Measurements from ENCODE around the gene RAG1.
"Not testable (repeated sequence)": the region's sequence is repeated elsewhere in the genome, so short reads cannot be mapped to it uniquely, and the experiment has no call there.

DNA sequence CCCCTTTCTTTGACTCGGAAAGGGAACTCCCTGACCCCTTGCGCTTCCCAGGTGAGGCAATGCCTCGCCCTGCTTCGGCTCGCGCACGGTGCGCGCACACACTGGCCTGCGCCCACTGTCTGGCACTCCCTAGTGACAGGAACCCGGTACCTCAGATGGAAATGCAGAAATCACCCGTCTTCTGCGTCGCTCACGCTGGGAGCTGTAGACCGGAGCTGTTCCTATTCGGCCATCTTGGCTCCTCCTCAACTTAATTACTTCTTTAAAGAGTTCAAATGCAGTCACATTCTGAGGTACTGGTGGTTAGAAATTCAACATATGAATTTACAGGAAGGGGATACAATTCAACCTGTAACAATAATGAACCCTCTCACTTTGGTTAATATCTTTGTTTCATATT is 10.4 kb upstream of the RAG1 start:
- TF ChIP-seq, protein P1, sequence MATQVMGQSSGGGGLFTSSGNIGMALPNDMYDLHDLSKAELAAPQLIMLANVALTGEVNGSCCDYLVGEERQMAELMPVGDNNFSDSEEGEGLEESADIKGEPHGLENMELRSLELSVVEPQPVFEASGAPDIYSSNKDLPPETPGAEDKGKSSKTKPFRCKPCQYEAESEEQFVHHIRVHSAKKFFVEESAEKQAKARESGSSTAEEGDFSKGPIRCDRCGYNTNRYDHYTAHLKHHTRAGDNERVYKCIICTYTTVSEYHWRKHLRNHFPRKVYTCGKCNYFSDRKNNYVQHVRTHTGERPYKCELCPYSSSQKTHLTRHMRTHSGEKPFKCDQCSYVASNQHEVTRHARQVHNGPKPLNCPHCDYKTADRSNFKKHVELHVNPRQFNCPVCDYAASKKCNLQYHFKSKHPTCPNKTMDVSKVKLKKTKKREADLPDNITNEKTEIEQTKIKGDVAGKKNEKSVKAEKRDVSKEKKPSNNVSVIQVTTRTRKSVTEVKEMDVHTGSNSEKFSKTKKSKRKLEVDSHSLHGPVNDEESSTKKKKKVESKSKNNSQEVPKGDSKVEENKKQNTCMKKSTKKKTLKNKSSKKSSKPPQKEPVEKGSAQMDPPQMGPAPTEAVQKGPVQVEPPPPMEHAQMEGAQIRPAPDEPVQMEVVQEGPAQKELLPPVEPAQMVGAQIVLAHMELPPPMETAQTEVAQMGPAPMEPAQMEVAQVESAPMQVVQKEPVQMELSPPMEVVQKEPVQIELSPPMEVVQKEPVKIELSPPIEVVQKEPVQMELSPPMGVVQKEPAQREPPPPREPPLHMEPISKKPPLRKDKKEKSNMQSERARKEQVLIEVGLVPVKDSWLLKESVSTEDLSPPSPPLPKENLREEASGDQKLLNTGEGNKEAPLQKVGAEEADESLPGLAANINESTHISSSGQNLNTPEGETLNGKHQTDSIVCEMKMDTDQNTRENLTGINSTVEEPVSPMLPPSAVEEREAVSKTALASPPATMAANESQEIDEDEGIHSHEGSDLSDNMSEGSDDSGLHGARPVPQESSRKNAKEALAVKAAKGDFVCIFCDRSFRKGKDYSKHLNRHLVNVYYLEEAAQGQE (IDR thresholded peaks at IDR 0.05; ENCODE audit: borderline replicate concordance), result not testable (repeated sequence)
- TF ChIP-seq EP300 (conservative IDR thresholded peaks at IDR 0.05; ENCODE audit: poor library complexity, severe bottlenecking), result not testable (repeated sequence)
